GM21825 (cell line): Measurements from ENCODE around the gene DPEP2NB.

Experiments
- ATAC-seq: cut with Tn5 transposase; IDR thresholded peaks from one replicate; pipeline ENCODE4 v1.9.1; 2021; ENCODE audit warnings: mild to moderate bottlenecking, moderate library complexity; ENCODE audit not compliant: unreplicated experiment

The DPEP2NB gene

DNA sequence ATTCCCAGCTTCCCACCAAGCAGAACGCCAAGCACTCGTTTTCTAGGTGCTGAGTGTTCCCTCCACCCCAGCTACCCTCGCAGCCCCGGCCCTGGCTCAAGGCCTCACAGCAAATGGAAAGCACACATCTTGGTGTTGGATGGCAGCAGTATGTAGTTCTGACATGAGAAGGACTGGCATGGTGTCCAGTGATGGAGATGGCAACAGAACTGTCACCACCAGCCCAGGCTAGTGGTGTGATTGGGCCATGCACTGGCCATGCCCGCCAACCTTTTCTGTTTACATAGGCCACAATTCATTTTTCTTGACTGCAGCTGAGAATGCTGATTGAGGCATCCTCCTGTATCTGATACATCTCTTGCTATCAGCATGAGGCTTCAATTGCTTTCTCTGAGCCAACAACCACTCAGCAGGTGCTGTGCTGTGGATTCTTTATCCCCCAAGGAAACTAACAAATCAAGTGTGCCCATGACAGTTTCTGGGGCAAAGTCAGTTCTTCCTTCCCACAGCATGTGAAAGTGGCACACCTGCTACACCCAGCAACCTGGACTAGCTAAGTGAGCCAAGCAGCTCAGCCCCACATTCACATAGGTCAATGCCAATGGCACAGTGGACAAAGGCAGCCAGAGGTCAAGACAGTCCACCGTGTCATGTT lies 51.1 kb downstream of the DPEP2NB start:
- no peak for ATAC-seq

DNA sequence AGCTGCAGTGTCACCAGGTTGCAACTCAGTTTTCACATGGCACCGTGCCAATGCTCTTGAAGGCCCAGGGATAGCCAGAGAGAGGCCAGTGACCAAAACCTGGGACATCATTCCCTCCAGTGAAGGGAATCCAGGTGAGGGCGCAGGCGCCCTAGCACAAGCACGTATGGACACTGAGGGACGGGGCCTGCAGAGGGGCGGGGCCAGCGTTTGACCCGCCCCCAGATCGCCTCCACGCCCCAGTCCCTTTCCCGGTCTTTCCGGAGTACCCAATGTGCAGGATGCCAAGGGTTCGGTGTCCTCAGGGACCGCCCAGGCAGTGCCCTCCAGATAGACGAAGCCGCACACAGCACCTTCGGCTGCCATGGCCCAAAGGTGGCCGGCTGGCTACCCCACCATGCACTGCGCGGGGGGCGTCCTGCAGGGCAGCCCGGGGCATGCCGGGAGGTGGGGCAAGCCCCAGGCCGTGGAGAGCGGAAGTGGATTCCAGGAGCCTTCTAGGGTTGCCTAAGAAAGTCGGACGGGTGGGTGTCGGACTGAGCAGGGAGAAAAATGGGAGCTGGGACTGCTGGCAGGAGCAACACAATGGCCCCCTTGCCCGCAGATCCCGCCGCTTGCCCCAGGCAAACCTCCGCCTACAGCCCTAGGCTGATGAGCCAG lies 51.9 kb downstream of the DPEP2NB start:
- no peak for ATAC-seq
